HG03520 (cell line): ENCODE results near the gene KRTAP12-4.
"Not testable (repeated sequence)": the region's sequence is repeated elsewhere in the genome, so short reads cannot be mapped to it uniquely, and the experiment has no call there.

Source experiments
- ATAC-seq: cut with Tn5 transposase; IDR thresholded peaks from one replicate; pipeline ENCODE4 v1.9.1; 2021; ENCODE audit warnings: mild to moderate bottlenecking, moderate library complexity; ENCODE audit not compliant: unreplicated experiment

Gene KRTAP12-4

DNA sequence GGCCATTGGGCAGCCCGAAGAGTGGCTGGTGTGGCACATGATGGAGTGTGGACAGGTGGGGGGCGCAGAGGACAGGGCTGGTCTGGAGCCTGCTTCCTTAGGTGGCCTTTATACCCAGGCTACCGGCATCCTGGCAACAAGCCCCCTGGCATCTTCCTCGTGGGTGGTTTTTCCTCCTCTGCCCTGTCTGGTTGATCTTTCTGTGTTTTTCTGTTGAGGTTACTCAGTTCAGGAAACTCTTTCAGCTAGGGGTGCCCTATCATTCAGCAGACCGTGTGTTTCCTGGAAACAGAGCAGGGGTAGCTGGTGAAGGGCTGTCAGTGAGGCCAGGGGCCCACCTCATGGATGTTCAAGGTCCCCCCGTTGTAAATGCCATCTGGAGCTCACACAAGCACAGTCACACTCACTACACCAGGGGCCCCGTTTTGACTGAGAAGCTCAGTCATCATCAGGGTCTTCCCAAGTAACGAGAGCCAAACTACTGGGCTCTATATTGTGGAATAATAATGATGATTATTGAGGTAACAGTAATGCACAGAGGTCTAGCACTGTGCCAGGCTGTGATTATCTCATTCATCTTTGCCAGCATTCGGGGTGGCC lies at the start of gene KRTAP12-4:
Gene KRTAP12-4 (minus strand): TSS at position 84 of the 600 bp plus-strand sequence. CDS start 45 bp downstream, at position 39.
- no peak for ATAC-seq

DNA sequence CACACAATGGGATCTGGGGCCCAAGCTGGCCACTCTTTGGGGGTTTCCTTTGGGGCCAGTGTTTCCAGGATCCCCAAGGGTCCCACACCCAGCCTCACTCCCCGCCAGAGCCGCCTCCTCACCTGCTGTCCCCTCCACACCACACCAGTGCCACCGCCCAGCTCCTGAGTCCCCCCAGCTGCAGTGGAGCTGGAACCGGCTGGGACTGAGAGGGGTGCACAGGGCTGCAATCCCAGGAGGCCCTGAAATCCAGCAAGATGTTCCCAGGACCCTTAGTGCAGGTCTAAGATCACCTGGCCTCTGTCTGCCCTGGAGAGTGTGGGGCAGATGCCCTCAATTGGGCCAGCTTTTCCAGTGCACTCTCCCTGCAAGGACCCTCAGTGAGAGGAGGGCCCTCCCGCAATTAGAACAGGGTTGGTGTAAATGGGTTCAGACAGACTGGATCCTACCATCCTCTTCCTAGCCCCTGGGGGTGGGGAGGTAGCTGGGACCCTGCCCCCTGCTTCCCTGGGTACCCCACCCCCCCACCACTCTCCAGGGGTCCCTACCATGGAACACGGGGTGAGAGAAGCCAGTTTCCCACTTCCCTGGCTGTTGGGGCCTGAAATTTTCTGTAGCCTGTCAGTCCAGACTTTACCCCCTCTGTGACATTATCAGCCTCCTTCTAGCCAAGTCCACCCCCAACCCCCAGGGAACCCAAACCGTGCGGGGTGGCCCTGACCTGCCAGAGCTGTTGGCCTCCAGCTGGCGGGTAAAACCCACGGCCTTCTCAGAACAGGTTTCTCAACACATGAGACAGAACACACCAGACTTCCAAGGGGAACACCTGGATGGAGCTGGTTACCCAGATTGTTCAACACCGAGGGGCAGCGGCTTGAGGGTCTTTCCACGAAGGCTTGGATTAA lies 49.5 kb upstream of the KRTAP12-4 start:
- ATAC-seq, result no peak

DNA sequence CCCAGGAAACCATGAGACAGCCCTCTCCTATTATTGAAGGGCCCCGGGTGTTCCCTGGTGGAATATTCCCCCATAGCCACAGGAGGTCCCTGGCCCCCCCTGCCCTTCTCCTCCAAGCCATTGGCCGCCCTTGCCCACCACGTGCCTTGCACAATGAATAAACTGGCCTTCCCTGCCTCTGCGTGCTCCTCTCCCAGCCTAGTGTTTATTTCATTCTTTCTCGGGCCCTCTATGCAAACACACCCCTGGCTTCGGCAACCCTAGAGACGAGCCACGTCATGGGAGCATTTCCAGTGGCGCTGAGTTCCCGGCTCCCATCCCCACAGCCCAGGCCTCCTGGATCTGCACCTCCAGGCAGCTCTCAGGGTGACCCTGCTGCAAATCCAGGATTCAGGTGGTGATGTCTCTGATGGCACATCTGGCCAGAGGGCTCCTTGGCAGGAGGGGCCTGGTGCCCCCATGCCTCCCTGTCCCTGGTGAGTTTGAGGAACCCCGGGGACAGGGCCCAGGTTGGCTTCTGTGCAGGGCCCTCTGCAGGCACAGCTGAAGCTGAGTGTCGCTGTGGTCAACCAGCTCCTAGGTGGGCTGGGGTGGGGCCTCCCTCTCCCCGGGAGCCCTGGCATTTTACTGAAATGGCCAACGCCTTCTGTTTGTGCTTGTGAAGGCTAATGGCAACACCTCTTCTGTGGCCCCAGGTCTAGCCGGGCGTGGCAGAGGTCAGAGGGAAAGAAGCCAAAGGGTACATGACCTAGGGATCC lies 48.7 kb upstream of the KRTAP12-4 start:
- ATAC-seq, result no peak

DNA sequence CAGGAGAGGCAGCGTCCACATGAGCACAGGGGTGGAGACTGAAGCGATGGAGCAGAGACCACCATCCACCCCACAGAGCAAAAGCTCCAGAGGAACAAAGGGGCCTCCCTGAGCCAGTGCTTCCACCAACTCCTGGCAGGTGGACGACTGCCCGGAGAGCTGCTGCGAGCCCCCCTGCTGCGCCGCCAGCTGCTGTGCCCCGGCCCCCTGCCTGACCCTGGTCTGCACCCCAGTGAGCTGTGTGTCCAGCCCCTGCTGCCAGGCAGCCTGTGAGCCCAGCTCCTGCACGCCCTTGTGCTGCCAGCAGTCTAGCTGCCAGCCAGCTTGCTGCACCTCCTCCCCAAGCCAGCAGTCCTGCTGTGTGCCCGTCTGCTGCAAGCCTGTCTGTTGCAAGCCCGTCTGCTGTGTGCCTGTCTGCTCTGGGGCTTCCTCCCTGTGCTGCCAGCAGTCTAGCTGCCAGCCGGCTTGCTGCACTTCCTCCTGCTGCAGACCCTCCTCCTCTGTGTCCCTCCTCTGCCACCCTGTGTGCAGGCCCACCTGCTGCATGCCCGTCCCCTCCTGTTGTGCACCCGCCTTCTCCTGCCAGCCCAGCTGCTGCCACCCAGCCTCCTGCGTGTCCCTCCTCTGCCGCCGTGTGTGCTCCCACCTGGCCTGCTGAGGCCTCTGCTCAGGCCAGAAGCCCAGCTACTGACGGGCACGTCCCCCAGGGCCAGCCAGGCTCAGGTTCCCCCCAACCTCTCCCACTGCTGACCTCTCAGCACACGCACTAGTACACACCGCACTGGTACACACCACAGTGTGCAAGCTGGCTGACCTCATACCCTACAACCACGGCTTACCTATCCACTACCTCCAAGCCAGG lies 47.9 kb upstream of the KRTAP12-4 start:
- no peak for ATAC-seq

DNA sequence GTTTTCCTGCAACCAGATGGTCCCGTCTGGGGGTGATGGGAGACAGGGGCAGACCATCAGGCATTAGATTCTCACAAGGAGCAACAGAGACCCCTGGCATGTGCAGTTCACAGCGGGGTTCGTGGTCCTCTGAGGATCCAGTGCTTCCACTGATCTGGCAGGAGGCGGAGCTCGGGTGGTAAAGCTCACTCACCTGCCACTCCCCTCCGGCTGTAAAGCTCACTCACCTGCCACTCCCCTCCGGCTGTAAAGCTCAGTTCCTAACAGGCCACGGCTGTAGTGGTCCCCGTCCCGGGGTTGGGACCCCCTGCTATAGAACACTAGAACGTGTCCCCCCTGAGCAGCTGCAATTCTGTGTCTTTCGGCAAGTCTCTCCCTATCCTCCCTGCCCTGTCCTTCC lies 47.1 kb upstream of the KRTAP12-4 start:
- no peak for ATAC-seq

DNA sequence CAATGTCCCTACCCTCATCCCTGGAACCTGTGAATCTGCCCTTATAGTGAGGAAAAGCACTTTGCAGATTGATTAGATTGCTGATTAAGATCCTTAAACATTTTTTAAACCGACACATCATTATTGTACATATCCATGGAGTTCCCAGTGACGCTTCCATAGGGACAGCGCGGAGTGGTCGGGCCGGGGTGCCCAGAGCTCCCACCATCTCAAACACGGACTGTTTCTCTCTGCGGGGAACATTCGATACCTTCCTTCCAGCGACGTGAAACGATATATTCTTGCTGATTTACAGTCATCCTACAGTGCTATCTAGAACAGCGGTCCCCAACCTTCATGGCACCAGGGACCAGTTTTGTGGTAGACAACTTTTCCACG lies 46.6 kb upstream of the KRTAP12-4 start:
- ATAC-seq, result no peak

- no peak for ATAC-seq
These were observed 45.9 kb upstream of the KRTAP12-4 start for GRCh38 chr21:44700101-44701022.

- no peak for ATAC-seq
These were observed 45.1 kb upstream of the KRTAP12-4 start for GRCh38 chr21:44699502-44700001.

DNA sequence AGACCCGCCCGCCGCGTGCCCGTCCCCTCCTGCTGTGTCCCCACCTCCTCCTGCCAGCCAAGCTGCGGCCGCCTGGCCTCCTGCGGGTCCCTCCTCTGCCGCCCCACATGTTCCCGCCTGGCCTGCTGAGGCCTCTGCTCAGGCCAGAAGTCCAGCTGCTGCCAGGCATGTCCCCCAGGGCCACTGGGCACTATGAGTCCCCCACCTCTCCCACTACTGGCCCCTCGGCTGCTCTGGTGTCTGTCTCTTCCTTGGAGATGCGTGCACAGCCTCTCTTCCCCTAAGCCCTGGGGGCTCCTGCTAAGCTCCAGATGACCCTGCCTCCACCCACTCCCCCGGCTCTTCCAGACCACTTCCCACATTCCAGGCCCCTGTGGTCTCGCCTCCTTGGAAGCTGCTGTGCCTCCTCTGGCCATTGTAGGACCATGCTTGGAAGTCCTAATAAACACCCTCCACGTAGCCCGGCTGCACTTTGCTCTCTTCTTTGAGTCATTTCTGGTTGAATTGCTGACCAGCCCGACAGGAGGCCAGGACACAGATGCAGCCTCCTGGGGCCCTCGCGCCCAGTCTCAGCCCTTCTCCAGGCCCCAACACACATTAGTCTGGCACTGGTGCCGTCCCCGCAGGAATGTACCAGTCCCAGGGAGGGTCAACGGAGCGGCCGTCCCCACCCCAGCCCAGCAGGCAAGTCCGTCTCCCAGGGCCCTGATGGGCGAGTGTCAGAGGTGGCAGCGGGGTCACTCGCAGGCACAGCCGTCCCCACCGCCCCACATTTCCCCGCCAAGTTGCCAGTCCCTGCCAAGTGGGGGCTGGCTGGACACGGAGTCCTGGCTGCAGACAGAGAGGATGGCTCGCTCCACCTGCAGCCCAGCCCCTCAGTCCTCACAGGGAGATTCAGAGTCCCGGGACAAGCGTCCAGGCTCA lies 43.6 kb upstream of the KRTAP12-4 start:
- no peak for ATAC-seq

DNA sequence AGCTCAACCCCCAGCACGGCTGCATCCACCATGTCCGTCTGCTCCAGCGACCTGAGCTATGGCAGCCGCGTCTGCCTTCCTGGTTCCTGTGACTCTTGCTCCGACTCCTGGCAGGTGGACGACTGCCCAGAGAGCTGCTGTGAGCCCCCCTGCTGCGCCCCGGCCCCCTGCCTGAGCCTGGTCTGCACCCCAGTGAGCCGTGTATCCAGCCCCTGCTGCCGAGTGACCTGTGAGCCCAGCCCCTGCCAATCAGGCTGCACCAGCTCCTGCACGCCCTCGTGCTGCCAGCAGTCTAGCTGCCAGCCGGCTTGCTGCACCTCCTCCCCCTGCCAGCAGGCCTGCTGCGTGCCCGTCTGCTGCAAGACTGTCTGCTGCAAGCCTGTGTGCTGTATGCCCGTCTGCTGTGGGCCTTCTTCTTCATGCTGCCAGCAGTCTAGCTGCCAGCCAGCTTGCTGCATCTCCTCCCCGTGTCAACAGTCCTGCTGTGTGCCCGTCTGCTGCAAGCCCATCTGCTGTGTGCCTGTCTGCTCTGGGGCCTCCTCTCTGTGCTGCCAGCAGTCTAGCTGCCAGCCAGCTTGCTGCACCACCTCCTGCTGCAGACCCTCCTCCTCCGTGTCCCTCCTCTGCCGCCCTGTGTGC lies 42.8 kb upstream of the KRTAP12-4 start, which contains the start of gene KRTAP10-12:
Gene KRTAP10-12 (plus strand): TSS at position 1 of the 639 bp plus-strand sequence. CDS start 30 bp downstream, at position 31.
- not testable (repeated sequence) for ATAC-seq

DNA sequence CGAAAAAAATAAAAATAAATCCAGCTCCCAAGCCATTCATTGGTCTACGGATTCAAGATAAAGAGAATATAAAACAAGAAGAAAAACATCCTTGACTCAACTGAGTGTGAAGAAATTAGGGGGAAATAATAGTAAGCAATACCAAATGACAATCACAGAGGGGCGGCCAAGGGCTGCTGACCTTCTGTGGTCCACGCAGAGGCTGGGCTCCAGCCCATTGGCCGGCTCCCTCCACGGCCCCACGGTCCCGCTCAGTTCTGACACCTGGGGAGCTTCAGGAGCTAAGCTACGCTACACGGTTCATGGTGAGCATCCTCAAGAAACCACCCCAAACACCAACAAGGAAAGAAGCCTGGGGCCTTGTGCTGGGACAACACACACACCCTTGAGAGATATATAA lies 42.1 kb upstream of the KRTAP12-4 start:
- no peak for ATAC-seq

DNA sequence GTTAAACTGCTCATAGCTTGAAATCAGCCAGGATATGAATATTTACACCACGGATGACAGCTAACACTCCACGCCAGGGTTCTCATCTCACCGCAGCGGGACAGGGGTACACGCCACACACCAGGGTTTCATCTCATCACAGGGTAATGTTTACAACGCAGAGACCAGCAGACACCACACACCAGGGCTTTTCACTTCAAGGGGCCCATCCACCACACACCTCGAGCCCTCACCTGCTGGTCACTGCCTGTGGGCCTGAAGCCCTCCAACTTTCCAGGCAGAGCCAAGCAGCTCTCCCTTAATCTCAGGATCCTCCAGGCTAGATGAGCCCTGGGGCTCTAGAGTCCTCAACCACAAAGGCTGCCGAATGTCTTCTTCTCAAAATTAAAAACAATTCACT lies 41.2 kb upstream of the KRTAP12-4 start:
- ATAC-seq, result no peak

DNA sequence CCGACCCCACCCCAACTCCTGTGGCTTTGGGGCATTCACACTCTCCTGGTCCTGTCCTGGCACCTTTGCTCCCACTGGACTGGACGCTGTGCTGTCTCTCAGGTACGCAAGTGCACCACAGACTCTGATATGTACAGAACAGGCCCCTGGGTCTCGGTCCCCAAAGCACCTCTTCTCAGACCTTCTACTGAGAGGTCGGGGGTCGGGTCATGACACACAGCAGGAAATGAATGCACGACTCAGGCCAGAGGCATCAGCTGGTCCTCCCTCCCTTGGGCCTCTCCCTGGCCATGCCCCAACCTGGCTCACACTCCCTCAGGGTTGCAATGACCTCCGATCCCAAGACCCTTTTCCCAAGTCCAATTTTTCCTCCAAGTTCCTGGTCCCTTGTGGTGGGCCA lies 40.7 kb upstream of the KRTAP12-4 start:
- ATAC-seq, result no peak

DNA sequence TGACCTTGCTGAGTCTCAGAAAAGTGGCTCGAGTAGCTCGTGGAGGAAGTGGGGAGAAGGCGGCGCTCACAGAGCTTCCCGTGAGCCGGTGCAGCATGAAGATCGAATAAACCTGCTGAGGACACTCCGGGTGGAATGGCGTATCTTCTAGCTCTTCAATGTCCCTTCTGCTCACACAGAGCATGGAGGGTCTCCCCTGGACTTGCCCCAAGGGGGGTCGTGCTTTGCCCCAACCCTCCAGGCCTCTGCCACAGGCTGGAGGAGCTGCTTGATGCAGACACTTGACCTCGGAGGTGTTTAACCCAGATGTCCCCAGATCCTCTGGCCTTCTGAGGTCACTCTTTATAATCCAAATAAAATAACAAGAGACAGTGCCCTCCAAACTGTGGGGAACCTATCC lies 40.3 kb upstream of the KRTAP12-4 start:
- ATAC-seq, result no peak

DNA sequence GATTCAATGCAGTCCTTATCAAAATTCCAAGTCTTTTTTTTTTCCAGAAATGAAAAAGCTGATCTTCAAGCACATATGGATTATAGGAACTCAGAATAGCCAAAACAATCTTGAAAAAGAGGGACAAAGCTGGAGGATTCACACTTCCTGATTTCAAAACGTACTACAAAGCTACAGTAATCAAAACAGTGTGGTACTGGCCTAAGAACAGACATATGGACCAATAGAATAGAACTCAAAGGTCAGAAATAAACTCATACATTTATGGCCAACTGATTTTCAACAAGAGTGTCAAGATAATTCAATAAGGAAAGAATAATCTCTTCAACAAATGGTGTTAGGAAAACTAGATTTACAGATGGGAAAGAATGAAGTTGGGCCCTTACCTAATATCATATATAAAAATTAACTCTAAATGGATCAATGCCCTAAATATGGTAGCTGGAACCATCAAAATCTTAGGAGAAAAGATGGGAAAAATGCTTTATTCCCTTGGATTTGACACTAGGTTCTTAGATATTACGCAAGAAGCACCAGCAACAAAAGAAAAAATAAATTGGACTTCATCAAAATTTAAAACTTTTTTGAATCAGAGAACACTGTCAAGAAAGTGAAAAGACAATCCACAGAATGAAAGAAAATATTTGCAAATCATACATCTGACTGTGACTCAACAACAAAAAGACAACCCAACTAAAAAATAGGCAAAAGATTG lies 38.5 kb upstream of the KRTAP12-4 start:
- no peak for ATAC-seq

- ATAC-seq, result no peak
These were observed 37.2 kb upstream of the KRTAP12-4 start for GRCh38 chr21:44691686-44692085.

DNA sequence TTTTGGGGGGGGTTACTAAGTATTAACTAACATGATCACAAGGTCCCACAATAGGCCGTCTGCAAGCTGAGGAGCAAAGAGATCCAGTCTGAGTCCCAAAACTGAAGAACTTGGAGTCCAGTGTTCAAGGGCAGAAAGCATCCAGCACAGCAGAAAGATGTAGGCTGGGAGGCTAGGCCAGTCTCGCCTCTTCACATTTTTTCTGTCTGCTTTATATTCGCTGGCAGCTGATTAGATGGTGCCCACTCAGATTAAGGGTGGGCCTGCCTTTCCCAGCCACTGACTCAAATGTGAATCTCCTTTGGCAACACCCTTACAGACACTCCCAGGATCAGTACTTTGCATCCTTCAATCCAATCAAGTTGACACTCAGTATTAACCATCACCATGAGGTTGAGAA lies 35.3 kb upstream of the KRTAP12-4 start:
- ATAC-seq, result not testable (repeated sequence)
